Measurements from ENCODE around the gene SCARB1. TPM values are rescaled to one million over a fixed set of nuclear protein-coding genes. Genes with fewer than 3 reads are reported as not detected.
A peak's percentile ranks its signal among the peaks of the same experiment; 100 is the strongest.

The SCARB1 gene
- total RNA-seq, 2 donors from 2014 or later, result 33.0 to 36.2 TPM

DNA sequence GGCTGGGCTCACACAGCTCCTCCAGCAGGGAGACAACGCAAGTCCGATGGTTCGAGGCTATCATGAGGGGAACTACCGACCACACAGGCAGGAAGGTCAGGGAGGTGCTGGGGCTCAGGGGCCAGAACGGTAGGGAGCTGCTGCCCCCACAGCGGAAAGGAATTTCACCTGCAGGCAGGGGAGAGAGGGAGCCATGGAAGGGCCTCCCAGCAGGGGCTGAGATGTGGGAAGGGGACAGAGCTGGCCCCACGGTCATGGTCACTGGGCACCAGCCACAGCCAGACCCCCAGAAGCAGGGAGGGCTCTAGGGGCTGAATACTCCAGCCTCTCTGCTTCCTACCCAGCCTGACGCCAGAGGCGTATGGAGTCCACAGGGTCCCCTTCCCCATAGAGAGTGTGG is 103.1 kb downstream of the SCARB1 start:
- H3K4me3 ChIP-seq (ENCODE audit: low read length), result no peak overlapping the region
- Mint-ChIP-seq H3K36me3 (ENCODE audit: low read depth) (no peaks in the 10 kb centered on the region), H3K4me3 (no peak overlapping the region), H3K27ac (no peak overlapping the region), H3K4me1 (peaks cover 9% of the 10 kb centered on the region), H3K27me3 (ENCODE audit: insufficient read depth) (peaks cover 4% of the 10 kb centered on the region), H3K9me3 (peaks cover 37% of the 10 kb centered on the region)
- no peak for DNase-seq
- no peaks in the 10 kb centered on the region for H3K36me3 ChIP-seq (ENCODE audit: control insufficient read depth, insufficient read depth, low read length)
- TF ChIP-seq, protein P1, sequence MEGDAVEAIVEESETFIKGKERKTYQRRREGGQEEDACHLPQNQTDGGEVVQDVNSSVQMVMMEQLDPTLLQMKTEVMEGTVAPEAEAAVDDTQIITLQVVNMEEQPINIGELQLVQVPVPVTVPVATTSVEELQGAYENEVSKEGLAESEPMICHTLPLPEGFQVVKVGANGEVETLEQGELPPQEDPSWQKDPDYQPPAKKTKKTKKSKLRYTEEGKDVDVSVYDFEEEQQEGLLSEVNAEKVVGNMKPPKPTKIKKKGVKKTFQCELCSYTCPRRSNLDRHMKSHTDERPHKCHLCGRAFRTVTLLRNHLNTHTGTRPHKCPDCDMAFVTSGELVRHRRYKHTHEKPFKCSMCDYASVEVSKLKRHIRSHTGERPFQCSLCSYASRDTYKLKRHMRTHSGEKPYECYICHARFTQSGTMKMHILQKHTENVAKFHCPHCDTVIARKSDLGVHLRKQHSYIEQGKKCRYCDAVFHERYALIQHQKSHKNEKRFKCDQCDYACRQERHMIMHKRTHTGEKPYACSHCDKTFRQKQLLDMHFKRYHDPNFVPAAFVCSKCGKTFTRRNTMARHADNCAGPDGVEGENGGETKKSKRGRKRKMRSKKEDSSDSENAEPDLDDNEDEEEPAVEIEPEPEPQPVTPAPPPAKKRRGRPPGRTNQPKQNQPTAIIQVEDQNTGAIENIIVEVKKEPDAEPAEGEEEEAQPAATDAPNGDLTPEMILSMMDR (conservative IDR thresholded peaks at IDR 0.05), result no peak
- H3K9ac ChIP-seq (ENCODE audit: extremely low read depth, low read length, poor library complexity, severe bottlenecking), result no peak overlapping the region
- H3K4me1 ChIP-seq (ENCODE audit: control insufficient read depth, insufficient read depth, low read length), result no peaks in the 10 kb centered on the region
- WGBS, 2 experiments (ENCODE audit: insufficient coverage in 1 of 2, insufficient read length in 1 of 2), result 77 to 83% methylated on average over 3 to 9 of the region's 9 CpGs
- H3K27me3 ChIP-seq (ENCODE audit: control insufficient read depth, insufficient read depth, low read length, poor library complexity, severe bottlenecking), result no peaks in the 10 kb centered on the region
- H3K27ac ChIP-seq (ENCODE audit: low read depth, low read length), result no peak overlapping the region
- peaks cover 10% of the 10 kb centered on the region for H3K9me3 ChIP-seq (ENCODE audit: control insufficient read depth, low read length)

DNA sequence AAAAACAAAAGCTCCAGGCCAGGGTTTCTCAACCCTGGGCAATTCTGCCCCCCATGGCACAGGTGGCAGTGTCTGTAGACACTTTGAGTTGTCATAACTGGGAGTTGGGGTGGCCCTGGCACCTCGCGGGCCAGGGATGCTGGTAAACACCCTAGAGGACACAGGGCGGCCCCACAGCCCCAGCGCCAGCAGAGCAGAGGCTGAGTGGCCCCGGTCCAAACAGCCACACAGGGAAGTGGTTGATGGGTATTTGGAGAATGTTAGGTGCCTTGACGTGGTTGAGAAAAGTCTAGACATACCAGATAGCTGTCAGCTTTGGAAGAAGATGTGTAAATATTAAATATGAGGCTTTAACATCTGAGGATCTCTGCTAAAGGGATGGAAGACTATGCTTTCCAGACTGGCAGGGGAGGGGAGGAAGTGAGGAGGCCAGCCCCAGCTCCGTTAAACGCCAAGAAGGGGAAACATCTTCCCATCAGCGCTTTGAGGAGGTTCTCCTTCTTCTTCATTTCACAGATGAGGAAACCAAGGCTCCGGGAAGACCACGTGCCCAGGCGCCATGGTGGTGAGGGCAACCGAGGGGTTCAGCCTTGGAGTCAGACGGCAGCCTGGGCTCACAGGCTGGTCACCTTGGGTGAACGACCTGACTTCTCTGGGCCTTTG is 103.7 kb downstream of the SCARB1 start:
- Mint-ChIP-seq H3K36me3 (ENCODE audit: low read depth) (no peaks in the 10 kb centered on the region), H3K4me1 (peaks cover 13% of the 10 kb centered on the region), H3K27me3 (ENCODE audit: insufficient read depth) (peaks cover 4% of the 10 kb centered on the region), H3K27ac (no peak overlapping the region), H3K9me3 (peaks cover 31% of the 10 kb centered on the region), H3K4me3 (no peak overlapping the region)
- WGBS, 2 experiments (ENCODE audit: insufficient coverage in 1 of 2, insufficient read length in 1 of 2), result 90 to 92% methylated on average over 10 to 15 of the region's 15 CpGs
- TF ChIP-seq, protein P1 (conservative IDR thresholded peaks at IDR 0.05), result no peak
- no peak overlapping the region for H3K9ac ChIP-seq (ENCODE audit: extremely low read depth, low read length, poor library complexity, severe bottlenecking)
- H3K27me3 ChIP-seq (ENCODE audit: control insufficient read depth, insufficient read depth, low read length, poor library complexity, severe bottlenecking), result no peaks in the 10 kb centered on the region
- no peak overlapping the region for H3K4me3 ChIP-seq (ENCODE audit: low read length)
- peaks cover 9% of the 10 kb centered on the region for H3K9me3 ChIP-seq (ENCODE audit: control insufficient read depth, low read length)
- DNase-seq, result no peak
- H3K4me1 ChIP-seq (ENCODE audit: control insufficient read depth, insufficient read depth, low read length), result no peaks in the 10 kb centered on the region
- no peaks in the 10 kb centered on the region for H3K36me3 ChIP-seq (ENCODE audit: control insufficient read depth, insufficient read depth, low read length)
- no peak overlapping the region for H3K27ac ChIP-seq (ENCODE audit: low read depth, low read length)

DNA sequence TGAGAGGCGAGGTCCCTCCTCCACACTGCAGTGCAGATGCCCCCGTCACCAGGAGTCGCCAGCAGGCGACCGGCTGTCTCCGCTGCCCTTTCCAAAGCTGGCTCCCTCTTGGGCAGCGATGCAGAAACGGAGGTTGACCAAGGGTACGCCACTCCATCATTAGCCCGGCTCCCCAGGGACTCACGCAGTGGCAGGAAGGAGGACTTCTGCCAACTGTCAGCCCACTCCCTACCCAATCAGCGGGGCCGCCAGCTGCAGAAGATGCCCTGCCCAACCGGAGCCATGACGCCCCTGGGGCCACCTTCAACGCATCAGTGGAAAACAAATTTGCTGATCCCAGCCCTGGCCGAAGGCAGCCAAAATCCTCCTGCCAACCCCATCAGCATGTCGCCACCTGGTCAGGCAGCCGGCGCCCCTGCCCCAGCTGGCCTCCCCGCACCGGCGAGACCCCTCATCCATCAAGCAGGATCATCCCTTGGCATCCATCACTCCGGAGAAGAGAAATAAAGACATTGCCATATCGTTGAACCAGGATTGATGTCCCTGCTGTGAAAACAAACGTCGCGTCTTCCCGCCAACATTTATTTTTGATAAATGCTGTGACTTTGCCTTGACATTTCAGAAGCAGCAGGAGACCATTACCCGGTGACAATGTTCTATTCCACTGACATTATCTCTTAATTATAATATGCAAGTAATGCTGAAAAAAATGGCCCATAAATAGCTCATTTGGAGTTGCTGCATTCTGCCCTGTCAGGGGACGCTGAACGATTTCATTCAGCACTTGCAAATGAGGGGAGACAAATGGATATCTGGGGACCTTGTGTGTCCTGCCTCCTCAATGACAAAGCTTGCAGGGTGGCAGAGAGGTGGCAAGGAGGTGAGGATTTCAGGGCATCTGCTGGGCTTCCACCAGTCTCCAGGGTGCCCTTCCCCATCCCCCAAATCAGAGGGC is 105.1 kb downstream of the SCARB1 start:
- Mint-ChIP-seq H3K4me3 (no peak overlapping the region), H3K9me3 (peaks cover 21% of the 10 kb centered on the region), H3K27me3 (ENCODE audit: insufficient read depth) (peaks cover 7% of the 10 kb centered on the region), H3K27ac (no peak overlapping the region), H3K36me3 (ENCODE audit: low read depth) (no peaks in the 10 kb centered on the region), H3K4me1 (peaks cover 13% of the 10 kb centered on the region)
- H3K4me3 ChIP-seq (ENCODE audit: low read length), result no peak overlapping the region
- H3K36me3 ChIP-seq (ENCODE audit: control insufficient read depth, insufficient read depth, low read length), result no peaks in the 10 kb centered on the region
- H3K27me3 ChIP-seq (ENCODE audit: control insufficient read depth, insufficient read depth, low read length, poor library complexity, severe bottlenecking), result no peaks in the 10 kb centered on the region
- TF ChIP-seq, protein P1 (conservative IDR thresholded peaks at IDR 0.05), result no peak
- H3K27ac ChIP-seq (ENCODE audit: low read depth, low read length), result peak overlapping the region; percentile 32
- no peaks in the 10 kb centered on the region for H3K4me1 ChIP-seq (ENCODE audit: control insufficient read depth, insufficient read depth, low read length)
- no peak for DNase-seq
- H3K9me3 ChIP-seq (ENCODE audit: control insufficient read depth, low read length), result no peaks in the 10 kb centered on the region
- H3K9ac ChIP-seq (ENCODE audit: extremely low read depth, low read length, poor library complexity, severe bottlenecking), result no peak overlapping the region
- WGBS, 2 experiments (ENCODE audit: insufficient coverage in 1 of 2, insufficient read length in 1 of 2), result 77 to 85% methylated on average over 19 to 31 of the region's 32 CpGs

Data from endodermal cell (in vitro differentiated cells).